Neural crest cell (in vitro differentiated cells): ENCODE measurements around the gene GPR15. TPM values are rescaled to one million over a fixed set of nuclear protein-coding genes. Genes with fewer than 3 reads are reported as not detected.

Source experiments
- DNase-seq: peaks from one replicate; pipeline ENCODE4 v3.0.0; 2021; ENCODE audit warnings: low read depth, mixed read lengths, low spot score
- H3K27ac Mint-ChIP-seq: one replicate; pipeline ENCODE4 v1.8.0; 2021; ENCODE audit warnings: mild to moderate bottlenecking, mixed read lengths; ENCODE audit not compliant: unreplicated experiment
- H3K27me3 Mint-ChIP-seq: 2 replicates; pipeline ENCODE4 v1.8.0; 2021; ENCODE audit warnings: low read depth, mild to moderate bottlenecking, mixed read lengths
- H3K36me3 Mint-ChIP-seq: 2 replicates; pipeline ENCODE4 v1.8.0; 2021; ENCODE audit warnings: low read depth, mild to moderate bottlenecking, mixed read lengths
- H3K4me1 Mint-ChIP-seq: 2 replicates; pipeline ENCODE4 v1.8.0; 2021; ENCODE audit warnings: mixed read lengths
- H3K4me3 Mint-ChIP-seq: one replicate; pipeline ENCODE4 v1.8.0; 2021; ENCODE audit warnings: mild to moderate bottlenecking, mixed read lengths
- H3K9me3 Mint-ChIP-seq: 2 replicates; pipeline ENCODE4 v1.8.0; 2021; ENCODE audit warnings: mixed read lengths
- CTCF ChIP-seq: fragments of 200-600 bp; sonication (generic); conservative IDR thresholded peaks from 2 replicates; pipeline ENCODE4 v1.5.0; 2021; ENCODE audit warnings: antibody characterized with exemption, mild to moderate bottlenecking
- total RNA-seq: library from RNA; stranded (reverse); gene quantifications from 2 replicates; pipeline ENCODE4 v1.2.1, GENCODE V29; 2021

The GPR15 gene
- total RNA-seq, 1 donor from 2014 or later: not detected

DNA sequence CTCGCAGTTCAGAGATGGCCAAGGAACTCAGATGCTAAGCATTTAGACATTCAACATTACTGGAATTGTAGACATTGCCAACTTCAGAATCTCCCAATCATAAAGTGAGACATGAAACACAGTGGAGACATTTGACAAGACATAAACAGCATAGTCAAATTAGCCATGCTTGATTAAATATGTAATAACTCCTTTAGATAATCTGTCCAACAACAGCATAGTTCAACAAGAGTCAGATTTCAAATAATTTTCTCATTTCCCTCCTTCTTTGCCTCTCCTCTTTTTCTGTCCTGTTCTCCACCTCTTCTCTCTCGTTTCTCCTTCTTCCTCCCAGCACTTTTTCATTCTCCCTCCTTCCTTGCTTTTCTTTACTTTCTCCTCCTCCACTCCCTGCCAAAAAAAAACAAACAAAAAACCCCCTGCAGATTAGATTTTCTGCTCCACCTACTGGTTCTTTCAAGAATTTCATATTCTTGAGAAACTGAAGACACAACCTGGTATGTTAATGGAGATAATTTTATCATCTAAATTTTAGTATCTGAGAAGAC, 41.5 kb downstream of the GPR15 start:
- peaks cover 11% of the 10 kb centered on the region for H3K36me3 Mint-ChIP-seq
- TF ChIP-seq CTCF: peak; percentile 61
- H3K4me1 Mint-ChIP-seq: peaks cover 4% of the 10 kb centered on the region
- DNase-seq: no peak
- no peaks in the 10 kb centered on the region for H3K27me3 Mint-ChIP-seq
- no peaks in the 10 kb centered on the region for H3K9me3 Mint-ChIP-seq
- H3K4me3 Mint-ChIP-seq: no peak overlapping the region
- H3K27ac Mint-ChIP-seq: no peak overlapping the region

DNA sequence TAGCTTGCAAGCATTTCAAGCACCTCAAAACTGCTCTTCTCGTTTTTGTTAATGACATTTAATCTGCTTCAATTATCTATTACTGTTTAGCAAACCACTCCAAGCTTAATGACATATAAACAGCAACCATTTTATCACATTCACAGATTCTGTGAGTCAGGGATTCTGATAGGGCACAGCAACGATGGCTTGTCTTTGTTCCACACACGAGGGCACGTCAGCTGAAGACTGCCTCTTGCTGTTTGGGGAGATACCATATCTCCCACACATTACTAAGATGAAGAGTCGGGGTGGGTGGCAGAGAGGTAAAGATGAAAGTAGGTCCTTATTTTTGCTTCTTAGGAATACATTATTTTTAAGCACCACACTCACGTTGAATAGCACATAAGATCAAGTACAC, 42.4 kb downstream of the GPR15 start:
- DNase-seq: no peak
- Mint-ChIP-seq H3K4me1 (peaks cover 4% of the 10 kb centered on the region), H3K27ac (no peak overlapping the region), H3K4me3 (no peak overlapping the region), H3K27me3 (no peaks in the 10 kb centered on the region), H3K36me3 (peaks cover 14% of the 10 kb centered on the region), H3K9me3 (no peaks in the 10 kb centered on the region)
- no peak for TF ChIP-seq CTCF

- Mint-ChIP-seq H3K4me3 (no peak overlapping the region), H3K27ac (no peak overlapping the region), H3K9me3 (no peaks in the 10 kb centered on the region), H3K27me3 (no peaks in the 10 kb centered on the region), H3K4me1 (peaks cover 8% of the 10 kb centered on the region), H3K36me3 (peaks cover 14% of the 10 kb centered on the region)
- no peak for DNase-seq
- TF ChIP-seq CTCF: no peak
Observed at GRCh38 chr3:98577178-98577895, 45.6 kb downstream of the GPR15 start.

DNA sequence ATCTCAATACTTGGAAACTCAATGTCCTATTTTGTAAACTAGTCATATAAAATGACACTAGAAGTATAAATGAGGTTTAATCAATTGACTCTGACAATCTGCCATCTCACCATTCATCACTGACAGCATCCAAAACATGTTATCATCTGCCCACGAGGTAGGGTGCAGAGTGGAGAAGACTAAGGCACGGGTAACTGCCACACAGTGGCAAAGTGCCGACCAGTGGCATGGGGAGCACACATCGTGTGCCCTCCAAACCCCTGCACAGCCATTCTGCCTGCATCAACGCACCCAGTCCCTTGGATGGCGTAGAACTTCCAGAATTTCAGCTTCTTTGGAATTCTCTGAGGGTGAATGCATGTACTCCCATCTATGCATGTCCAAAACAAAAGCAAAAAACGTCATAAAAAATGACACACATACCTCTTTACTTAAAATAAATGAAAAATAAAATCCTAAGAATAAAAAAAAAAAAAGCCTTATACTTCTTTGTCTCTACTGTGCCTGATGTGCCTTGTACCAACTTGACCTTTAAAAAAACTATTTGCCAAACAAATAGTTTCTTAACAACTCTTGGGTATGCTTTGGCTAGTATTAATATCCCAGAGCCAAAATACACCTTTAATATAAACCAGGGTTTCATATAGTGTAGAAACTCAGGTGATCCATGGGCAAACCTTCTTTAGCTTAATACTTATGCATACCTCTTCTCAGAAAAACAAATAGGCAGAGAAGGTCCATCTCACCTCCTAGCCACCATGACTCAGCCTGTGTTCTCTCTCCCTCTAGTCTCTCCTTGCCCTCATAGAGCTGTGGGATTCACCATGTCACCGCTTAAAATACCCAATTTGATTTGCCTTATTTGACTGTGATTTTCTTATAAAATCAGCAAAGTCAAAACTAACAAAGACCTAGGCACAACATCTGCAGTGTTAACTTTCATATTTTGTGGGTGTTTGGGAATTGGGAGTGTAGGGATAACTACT, 48.9 kb downstream of the GPR15 start:
- no peak overlapping the region for H3K4me3 Mint-ChIP-seq
- H3K27ac Mint-ChIP-seq: no peak overlapping the region
- TF ChIP-seq CTCF: no peak
- no peak for DNase-seq
- H3K4me1 Mint-ChIP-seq: peaks cover 16% of the 10 kb centered on the region
- no peaks in the 10 kb centered on the region for H3K9me3 Mint-ChIP-seq
- H3K27me3 Mint-ChIP-seq: no peaks in the 10 kb centered on the region
- H3K36me3 Mint-ChIP-seq: peaks cover 24% of the 10 kb centered on the region

DNA sequence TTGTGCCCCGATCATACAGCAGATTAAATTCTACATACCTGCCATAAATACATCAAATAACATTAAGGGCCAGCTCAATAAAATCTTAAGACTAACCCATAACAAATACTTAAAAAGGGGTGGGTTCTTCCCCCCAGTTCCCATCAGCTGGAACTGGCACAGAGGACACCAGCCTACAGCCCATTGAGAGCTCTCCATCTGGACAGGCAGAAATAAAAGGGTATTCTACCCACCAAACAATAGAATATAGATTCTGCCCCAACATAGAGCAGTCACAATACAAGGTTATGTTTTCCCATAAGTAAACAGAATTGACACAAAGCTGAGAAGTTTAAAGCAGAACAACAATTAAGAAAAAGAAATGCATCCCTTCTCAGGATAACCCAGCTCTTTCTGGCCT, 49.7 kb downstream of the GPR15 start:
- Mint-ChIP-seq H3K27me3 (no peaks in the 10 kb centered on the region), H3K27ac (no peak overlapping the region), H3K36me3 (peaks cover 20% of the 10 kb centered on the region), H3K4me3 (no peak overlapping the region), H3K9me3 (no peaks in the 10 kb centered on the region), H3K4me1 (peaks cover 16% of the 10 kb centered on the region)
- DNase-seq: no peak
- TF ChIP-seq CTCF: no peak
